RWPE2 (cell line): Measurements from ENCODE around the gene DOK1.
A peak's percentile ranks its signal among the peaks of the same experiment; 100 is the strongest.

Source experiments
- ATAC-seq: fragments of 200-7000 bp; cut with Tn5 transposase; 3 replicates; pipeline ENCODE4 v1.9.1; 2021; ENCODE audit warnings: low read depth
- DNase-seq: peaks from one replicate; pipeline ENCODE4 v3.0.0-alpha.2; 2020; ENCODE audit warnings: low spot score
- H3K27ac ChIP-seq: fragments of 450-650 bp; 2 replicates; pipeline ENCODE4 v1.5.1; 2017; ENCODE audit warnings: mild to moderate bottlenecking; ENCODE audit not compliant: poor library complexity, severe bottlenecking
- H3K27me3 ChIP-seq: fragments of 250-450 bp; sonication (Bioruptor Pico); 2 replicates; pipeline ENCODE4 v1.5.1; 2021; ENCODE audit warnings: mild to moderate bottlenecking, moderate library complexity; ENCODE audit not compliant: insufficient read depth, poor library complexity, severe bottlenecking
- H3K36me3 ChIP-seq: fragments of 250-450 bp; sonication (Bioruptor Pico); 2 replicates; pipeline ENCODE4 v1.5.1; 2020; ENCODE audit warnings: low read depth, mild to moderate bottlenecking, moderate library complexity
- H3K4me1 ChIP-seq: fragments of 250-450 bp; sonication (Bioruptor Pico); 2 replicates; pipeline ENCODE4 v1.5.1; 2021; ENCODE audit warnings: mild to moderate bottlenecking, moderate library complexity; ENCODE audit not compliant: insufficient read depth, poor library complexity, severe bottlenecking
- H3K4me3 ChIP-seq: fragments of 250-450 bp; sonication (Bioruptor Pico); 2 replicates; pipeline ENCODE4 v1.5.1; 2021; ENCODE audit warnings: mild to moderate bottlenecking, moderate library complexity; ENCODE audit not compliant: severe bottlenecking
- H3K9me3 ChIP-seq: fragments of 250-450 bp; sonication (Bioruptor Pico); 2 replicates; pipeline ENCODE4 v1.5.1; 2021; ENCODE audit warnings: mild to moderate bottlenecking, moderate library complexity; ENCODE audit not compliant: severe bottlenecking
- CTCF ChIP-seq: fragments of 450-650 bp; IDR thresholded peaks from one replicate; pipeline ENCODE4 v1.5.1; 2017; ENCODE audit warnings: mild to moderate bottlenecking, moderate library complexity; ENCODE audit not compliant: poor library complexity, severe bottlenecking

DOK1 gene

GRCh38 chr2:74530239-74531187 lies 24.0 kb upstream of the DOK1 start:
- Histone ChIP-seq H3K36me3 (peaks cover 42% of the 10 kb centered on the region), H3K27ac (peak overlapping the region; percentile 57), H3K27me3 (no peaks in the 10 kb centered on the region), H3K4me1 (peaks cover 2% of the 10 kb centered on the region), H3K9me3 (no peaks in the 10 kb centered on the region), H3K4me3 (peak overlapping the region; percentile 87)
- no peak for DNase-seq
- ATAC-seq, result peak; percentile 6; the same call in 1 of the 3 replicates
- TF ChIP-seq CTCF, result no peak

- Histone ChIP-seq H3K27me3 (no peaks in the 10 kb centered on the region), H3K4me3 (no peak overlapping the region), H3K36me3 (peaks cover 31% of the 10 kb centered on the region), H3K4me1 (no peaks in the 10 kb centered on the region), H3K9me3 (no peaks in the 10 kb centered on the region), H3K27ac (no peak overlapping the region)
- DNase-seq (no peak), ATAC-seq (no peak)
- no peak for TF ChIP-seq CTCF
Observed at GRCh38 chr2:74531666-74532065, 22.9 kb upstream of the DOK1 start.

GRCh38 chr2:74532222-74532621 lies 22.3 kb upstream of the DOK1 start:
- peak; percentile 57 for TF ChIP-seq CTCF
- Histone ChIP-seq H3K27ac (no peak overlapping the region), H3K27me3 (no peaks in the 10 kb centered on the region), H3K4me3 (no peak overlapping the region), H3K4me1 (peaks cover 5% of the 10 kb centered on the region), H3K9me3 (no peaks in the 10 kb centered on the region), H3K36me3 (peaks cover 26% of the 10 kb centered on the region)
- ATAC-seq, result no peak
- DNase-seq, result no peak

- DNase-seq (no peak), ATAC-seq (no peak)
- H3K27ac ChIP-seq, result no peak overlapping the region
- peaks cover 13% of the 10 kb centered on the region for H3K36me3 ChIP-seq
- peaks cover 7% of the 10 kb centered on the region for H3K4me1 ChIP-seq
- no peak for TF ChIP-seq CTCF
- no peaks in the 10 kb centered on the region for H3K27me3 ChIP-seq
- H3K4me3 ChIP-seq, result no peak overlapping the region
- no peaks in the 10 kb centered on the region for H3K9me3 ChIP-seq
Observed at GRCh38 chr2:74533464-74533863, 21.1 kb upstream of the DOK1 start.

- H3K9me3 ChIP-seq, result no peaks in the 10 kb centered on the region
- H3K4me1 ChIP-seq, result peaks cover 7% of the 10 kb centered on the region
- no peak overlapping the region for H3K4me3 ChIP-seq
- H3K27ac ChIP-seq, result no peak overlapping the region
- TF ChIP-seq CTCF, result no peak
- H3K27me3 ChIP-seq, result no peaks in the 10 kb centered on the region
- ATAC-seq (no peak), DNase-seq (no peak)
- H3K36me3 ChIP-seq, result peaks cover 11% of the 10 kb centered on the region; the same call in 1 of the 2 replicates
Observed at GRCh38 chr2:74534411-74534810, 20.1 kb upstream of the DOK1 start.
